ENCODE results near the gene TUBD1.
"Not testable (repeated sequence)": the region's sequence is repeated elsewhere in the genome, so short reads cannot be mapped to it uniquely, and the experiment has no call there.

TUBD1 gene

DNA sequence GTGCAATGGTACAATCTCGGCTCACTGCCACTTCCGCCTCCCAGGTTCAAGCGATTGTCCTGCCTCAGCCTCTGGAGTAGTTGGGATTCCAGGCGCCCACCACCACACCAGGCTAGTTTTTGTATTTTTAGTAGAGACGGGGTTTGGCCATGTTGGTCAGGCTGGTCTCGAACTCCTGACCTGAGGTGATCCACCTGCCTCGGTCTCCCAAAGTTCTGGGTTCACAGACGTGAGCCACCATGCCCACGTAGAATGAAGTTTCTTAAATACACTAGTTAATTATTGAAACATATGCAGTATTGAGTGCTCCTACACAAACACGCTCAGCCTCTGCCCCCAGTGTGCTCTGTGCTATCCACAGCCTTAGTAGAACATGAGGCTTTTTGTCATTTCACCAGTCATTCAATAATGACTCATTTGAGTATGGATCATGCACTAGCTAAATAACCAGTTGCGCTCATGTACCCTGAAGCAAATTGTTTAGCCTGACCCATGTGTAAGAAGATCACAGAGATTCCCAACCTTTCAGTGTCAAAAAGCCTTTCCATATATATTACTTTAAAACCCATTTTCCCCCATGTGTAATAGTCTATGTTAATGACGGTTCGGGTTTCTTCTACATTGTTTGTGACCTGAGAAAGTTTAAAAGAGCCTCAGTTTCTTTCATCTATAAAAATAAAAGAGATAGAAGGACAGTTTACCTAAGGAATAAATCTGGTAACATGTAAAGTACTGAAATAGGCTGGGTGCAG is 49.7 kb downstream of the TUBD1 start:
- DNase-seq, result peak; percentile 40

DNA sequence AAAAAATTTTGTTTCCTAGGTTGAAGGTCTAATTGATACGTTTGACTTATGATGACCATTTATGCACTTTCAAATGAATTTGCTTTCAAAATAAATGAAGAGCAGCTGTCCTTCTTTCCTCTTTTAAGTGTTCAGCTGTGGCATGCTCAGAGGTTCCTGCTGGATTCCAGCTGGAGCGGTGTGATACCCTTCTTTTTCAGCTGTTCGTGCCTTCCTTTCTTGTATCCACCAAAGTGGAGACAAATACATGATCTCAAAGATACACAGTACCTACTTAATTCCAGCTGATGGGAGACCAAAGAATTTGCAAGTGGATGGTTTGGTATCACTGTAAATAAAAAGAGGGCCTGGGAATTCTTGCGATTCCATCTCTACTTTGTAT is 50.9 kb downstream of the TUBD1 start:
- DNase-seq, result not testable (repeated sequence)

DNA sequence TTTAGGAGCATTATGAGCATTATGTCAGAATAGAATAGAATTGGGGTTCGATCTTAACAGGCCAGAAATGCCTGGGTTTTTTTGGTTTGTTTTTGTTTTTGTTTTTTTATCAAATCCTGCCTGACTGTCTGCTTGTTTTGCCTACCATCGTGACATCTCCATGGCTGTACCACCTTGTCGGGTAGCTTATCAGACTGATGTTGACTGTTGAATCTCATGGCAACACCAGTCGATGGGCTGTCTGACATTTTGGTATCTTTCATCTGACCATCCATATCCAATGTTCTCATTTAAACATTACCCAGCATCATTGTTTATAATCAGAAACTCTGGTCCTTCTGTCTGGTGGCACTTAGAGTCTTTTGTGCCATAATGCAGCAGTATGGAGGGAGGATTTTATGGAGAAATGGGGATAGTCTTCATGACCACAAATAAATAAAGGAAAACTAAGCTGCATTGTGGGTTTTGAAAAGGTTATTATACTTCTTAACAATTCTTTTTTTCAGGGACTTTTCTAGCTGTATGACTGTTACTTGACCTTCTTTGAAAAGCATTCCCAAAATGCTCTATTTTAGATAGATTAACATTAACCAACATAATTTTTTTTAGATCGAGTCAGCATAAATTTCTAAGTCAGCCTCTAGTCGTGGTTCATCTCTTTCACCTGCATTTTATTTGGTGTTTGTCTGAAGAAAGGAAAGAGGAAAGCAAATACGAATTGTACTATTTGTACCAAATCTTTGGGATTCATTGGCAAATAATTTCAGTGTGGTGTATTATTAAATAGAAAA is 51.5 kb downstream of the TUBD1 start:
- peak; percentile 28 for DNase-seq

DNA sequence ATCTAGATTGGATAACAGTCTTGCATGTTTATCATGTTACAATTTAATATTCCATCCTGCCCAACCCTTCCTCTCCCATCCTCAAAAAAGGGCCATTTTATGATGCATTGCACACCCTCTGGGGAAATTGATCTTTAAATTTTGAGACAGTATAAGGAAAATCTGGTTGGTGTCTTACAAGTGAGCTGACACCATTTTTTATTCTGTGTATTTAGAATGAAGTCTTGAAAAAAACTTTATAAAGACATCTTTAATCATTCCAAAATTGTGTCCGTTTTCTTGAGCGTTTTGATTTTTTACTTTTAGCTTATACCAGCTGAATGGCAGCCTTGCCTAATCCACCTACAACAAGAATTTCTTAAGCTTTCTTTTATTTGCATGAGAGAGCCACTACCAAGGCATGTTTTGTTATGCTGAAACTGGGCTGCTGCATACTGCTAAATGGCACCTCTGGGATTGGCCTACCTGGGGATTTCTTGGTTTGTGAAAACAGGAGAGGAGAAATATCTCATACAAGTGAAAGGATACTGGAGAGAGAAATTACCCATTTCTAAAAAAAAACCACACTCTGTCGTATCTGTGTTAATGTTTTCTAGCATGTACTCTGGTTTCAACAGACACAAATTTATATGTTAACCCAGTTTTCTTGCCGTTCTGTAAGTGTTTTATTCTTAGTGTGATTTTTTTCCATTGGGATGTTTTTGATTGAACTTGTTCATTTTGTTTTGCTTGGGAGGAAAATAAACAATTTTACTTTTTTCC is 52.2 kb downstream of the TUBD1 start:
- DNase-seq, result no peak

DNA sequence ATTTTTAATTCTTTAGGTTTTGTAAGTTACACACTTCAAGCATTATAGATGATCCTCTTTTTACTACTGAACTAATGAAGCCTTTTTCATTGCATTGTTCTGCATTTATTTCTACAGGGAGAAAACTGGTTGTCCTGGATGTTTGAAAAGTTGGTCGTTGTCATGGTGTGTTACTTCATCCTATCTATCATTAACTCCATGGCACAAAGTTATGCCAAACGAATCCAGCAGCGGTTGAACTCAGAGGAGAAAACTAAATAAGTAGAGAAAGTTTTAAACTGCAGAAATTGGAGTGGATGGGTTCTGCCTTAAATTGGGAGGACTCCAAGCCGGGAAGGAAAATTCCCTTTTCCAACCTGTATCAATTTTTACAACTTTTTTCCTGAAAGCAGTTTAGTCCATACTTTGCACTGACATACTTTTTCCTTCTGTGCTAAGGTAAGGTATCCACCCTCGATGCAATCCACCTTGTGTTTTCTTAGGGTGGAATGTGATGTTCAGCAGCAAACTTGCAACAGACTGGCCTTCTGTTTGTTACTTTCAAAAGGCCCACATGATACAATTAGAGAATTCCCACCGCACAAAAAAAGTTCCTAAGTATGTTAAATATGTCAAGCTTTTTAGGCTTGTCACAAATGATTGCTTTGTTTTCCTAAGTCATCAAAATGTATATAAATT is 53.0 kb downstream of the TUBD1 start:
- DNase-seq, result no peak

DNA sequence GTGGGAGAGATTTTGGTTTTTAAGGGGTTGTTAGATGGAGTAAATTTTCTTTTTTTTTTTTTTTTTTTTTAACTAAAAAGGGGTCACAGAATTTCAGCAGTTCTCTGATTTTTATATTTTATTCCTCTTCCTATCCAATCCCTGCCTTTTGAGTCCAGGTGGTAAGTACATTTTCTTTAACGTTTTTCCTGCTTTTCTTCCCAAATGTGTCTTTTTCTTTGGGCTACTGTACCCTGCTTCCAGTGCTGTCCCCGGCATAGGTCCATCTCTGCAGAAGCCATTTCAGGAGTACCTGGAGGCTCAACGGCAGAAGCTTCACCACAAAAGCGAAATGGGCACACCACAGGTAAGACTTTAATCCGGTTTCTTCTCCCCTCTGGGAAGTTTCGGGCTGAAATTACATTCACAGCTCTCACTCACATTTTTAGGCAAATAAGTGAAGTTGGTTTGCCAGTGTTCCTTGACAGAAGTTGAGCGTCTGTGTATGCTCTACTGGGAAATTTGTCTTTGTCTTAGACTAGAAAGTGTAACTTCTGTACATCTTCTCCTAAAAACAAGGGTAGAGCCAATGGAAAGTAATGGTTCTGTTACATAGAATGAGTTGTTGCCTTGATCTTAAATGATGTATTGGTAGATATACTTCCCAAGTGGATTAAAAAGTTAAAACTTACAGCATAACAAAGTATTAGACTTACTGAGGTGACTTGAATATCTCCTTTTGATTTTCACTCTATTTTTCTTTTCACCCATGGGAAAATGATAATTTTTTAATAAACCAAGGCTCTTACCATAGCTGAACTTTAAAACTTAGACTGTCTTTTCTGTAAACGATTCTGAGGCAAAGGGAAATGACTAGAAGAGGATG is 54.5 kb downstream of the TUBD1 start:
- DNase-seq, result peak; percentile 22

DNA sequence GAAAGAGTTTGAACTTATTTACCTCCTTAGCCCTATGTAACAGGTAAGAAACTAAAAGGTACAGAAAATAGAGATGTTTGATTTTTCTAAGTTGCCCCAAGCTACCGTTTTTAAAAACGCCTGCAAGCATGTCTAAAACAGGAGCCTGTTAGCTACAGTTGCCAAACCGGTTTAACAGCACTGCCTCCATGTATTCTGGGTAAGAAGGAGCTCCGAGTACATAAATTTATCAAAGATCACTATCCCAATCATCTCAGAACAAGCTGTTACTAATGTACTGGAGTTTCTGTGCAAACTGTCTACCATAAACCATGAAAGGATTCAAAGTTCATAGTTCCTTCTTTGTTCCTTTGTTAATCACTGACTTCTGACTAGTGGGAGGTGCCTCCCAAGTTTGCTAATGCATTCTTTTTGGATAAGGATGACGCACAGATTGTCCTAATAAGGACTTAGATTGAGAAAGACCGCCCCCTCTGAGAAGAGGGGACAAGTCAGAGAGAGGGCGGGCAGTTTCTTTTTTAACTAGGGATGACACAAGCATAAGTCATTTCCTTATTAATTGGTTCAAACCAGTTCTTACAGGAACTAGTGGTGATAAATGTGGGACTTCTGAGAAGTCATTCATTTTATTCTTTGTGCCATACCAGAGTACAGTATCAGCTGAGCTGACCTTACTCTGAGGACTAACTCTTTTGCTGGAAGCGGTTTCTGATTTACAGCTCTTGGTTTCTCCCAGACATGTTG is 55.3 kb downstream of the TUBD1 start:
- DNase-seq, result peak; percentile 84

DNA sequence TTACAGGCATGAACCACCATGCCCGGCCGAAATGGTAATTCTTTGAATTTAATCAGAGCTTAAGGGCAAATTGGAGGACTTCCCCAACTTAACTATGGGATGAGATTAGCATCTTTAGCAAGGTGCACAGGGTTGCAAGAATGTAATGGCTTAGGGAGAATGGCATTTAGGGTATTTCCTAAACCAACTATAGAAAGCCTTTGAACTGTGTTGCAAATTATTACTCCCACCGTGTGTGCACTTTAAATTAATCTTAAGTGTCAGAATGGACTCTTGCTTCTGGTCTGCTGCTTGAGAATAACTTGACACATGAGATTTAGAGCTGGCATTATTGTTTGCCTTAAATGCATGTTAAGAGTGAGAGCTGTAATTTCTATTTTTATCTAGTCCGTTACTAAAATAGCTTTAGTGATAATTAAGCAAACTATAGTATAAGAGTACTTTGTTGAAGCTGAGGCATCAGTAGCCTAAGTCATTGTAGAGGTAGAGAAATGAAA is 59.8 kb downstream of the TUBD1 start:
- no peak for DNase-seq

DNA sequence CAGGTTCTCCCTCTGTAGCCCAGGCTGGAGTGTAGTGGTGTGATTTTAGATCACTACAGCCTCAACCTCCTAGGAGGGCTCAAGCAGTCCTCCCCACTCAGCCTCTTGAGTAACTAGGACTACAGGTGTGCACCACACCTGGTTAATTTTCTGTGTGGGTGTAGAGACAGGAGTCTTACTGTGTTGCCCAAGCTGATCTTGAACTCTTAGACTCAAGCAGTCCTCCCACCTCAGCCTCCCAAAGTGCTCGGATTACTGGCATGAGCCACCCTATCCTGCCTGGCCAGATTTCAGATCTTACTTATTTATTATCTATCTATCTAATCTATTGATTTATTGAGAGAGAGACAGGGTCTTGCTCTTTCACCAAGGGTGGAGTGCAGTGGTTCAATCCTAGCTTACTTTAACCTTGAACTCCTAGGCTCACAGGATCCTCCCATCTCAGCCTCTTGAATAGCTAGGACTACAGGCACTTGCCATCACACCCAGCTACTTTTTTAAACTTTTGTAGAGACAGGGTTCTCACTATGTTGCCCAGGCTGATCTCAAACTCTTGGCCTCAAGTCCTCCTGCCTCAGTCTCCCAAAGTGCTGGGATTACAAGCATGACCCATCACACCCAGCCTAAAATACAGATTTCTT is 61.8 kb downstream of the TUBD1 start:
- no peak for DNase-seq

DNA sequence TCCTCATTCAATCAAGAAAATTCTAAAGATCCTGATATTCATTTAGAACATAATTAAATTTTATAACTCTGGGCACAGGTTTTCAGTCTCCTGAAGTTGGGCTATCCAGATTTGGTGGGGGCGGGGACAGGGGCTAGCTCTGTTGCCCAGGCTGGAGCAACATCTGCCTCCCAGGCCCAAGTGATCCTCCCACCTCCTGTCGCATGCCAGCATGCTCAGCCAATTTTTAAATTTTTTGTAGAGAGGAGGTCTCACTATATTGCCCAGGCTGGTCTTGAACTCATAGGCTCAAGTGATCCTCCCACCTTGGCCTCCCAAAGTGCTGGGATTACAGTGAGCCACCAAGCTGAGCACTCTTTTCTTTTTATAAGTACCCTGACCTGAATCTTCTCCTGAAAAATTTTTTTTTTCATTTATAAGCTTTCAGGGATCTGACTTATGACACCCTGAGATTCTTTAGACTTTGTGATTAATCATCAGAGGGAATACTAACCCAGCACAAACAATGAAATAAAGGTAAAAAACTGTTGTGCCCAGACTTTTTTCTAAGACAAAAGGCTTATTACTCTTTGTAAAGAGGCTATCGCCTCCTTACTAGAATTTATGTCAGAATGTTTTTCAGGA is 62.6 kb downstream of the TUBD1 start:
- no peak for DNase-seq

DNA sequence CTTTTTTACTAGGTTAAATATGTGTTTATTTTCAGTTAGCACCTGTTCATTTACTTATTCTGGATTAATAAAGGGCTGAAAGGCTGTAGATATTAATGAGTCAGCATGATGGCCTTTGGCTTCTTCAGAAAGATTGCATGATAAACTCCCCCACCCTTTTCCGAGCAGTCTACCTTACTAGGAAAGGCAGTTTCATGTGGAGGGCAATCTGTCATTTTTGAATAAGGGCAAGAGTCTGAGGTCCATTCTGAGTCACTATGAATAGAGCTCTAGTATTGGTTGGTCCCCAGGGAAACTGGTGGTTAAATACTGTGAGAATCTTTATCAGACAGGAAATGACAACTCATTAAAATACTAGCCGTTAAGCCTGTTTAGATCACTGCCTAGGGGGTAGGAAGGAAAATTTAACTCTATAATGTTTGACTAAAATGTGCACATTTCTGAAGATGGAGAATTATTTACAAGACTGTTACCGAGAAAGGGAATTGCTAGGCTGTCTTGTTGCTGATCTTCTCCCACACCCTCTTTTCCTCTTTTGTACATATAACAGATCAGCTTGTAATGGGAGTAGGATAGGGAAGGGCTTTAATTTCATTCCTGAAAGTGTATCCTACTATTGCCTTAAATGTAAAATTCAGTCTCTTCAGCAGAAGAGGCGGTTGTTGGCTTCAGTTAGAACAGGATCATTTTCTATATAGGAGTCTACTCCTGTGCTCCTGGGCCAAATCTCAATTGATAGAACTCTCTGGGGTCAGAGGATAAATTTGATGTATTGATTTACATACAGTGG is 63.3 kb downstream of the TUBD1 start:
- peak; percentile 38 for DNase-seq

DNA sequence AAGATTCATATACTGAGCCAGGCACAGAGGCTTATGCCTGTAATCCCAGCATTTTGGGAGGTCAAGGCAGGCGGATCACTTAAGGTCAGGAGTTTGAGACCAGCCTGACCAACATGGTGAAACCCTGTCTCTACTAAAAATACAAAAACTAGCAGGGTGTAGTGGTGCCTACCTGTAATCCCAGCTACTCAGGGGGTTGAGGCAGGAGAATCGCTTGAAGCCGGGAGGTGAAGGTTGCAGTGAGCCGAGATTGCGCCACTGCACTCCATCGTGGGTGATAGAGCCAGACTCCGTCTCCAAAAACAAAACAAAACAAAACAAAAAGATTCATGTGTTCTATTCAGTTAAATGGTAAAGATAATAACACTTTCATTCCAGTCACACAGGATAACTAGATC is 63.9 kb downstream of the TUBD1 start:
- peak; percentile 13 for DNase-seq

DNA sequence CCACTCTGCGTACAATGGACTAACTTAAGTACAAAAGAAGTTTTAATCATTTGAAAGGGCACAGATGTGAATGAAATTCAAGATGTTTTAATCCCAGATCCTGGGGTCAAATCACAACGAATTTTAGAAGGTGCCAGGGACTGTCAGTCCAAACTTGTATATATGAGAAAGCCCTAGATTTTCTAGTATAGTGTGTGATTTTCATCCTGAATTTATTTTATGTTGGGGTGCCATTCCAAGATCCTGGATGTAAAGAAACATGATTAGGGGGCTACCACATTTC is 64.3 kb downstream of the TUBD1 start:
- no peak for DNase-seq

DNA sequence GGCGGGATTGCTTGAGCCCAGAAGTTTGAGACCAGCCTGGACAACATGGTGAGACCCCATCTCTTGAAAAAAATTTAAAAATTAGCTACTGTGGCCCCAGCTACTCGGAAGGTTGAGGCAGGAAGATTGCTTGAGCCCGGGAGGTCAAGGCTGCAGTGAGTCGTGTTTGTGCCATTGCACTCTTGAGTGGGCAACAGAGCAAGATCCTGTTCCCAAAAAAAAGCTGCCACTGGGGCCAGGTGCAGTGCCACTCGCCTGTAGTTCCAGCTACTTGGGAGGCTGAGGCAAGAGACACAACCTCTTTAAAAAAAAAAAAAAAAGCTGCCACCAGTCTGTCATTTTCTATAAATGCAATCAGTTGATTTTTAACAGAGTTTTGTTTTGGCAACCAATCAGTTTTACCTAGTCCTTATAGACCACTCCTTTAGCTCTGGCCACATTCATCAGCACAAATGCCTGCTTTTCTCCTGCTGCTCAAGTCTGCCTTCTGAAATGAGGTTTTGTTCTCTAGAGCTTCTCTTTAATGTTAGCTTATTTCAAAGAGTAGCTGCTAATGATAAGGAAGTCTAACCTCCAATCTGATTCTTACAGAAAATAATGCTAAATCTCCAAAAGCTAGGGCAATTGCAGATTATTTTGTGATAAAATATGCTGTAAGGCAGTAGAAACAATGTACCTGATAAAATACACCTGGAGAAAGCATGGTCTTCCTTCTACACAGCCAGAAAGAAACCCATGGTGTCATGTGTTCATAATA is 64.8 kb downstream of the TUBD1 start:
- no peak for DNase-seq

DNA sequence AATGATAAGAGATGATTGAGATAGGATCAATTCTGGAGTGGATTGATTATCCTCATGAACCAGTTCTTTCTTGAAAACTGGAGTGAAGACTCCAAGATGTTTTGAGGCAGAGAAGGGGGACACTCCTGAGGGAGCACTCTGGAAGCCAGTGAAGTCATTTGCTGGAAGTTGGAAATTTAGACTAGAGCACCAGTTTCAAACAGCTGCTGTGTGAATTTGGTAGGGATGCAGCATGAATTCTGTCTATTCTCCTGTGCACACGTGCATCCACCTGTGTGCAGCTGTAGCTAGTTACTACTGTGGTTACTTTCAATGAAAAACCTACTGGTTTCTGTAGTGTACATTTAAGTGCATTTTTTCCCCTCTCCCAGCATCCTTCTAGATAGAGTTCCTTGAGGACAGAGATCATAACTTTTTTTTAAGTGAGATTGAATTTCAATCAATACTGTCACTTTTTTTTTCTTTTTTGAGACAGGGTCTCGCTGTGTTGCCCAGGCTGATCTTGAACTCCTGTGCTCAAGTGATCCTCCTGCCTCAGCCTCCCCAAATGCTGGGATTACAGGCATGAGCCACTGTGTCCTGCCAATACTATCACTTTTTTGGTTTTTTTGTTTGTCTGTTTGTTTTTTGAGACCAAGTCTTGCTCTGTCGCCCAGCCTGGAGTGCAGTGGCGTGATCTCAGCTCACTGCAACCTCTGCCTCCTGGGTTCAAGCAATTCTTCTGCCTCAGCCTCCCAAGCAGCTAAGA is 65.9 kb downstream of the TUBD1 start:
- no peak for DNase-seq

DNA sequence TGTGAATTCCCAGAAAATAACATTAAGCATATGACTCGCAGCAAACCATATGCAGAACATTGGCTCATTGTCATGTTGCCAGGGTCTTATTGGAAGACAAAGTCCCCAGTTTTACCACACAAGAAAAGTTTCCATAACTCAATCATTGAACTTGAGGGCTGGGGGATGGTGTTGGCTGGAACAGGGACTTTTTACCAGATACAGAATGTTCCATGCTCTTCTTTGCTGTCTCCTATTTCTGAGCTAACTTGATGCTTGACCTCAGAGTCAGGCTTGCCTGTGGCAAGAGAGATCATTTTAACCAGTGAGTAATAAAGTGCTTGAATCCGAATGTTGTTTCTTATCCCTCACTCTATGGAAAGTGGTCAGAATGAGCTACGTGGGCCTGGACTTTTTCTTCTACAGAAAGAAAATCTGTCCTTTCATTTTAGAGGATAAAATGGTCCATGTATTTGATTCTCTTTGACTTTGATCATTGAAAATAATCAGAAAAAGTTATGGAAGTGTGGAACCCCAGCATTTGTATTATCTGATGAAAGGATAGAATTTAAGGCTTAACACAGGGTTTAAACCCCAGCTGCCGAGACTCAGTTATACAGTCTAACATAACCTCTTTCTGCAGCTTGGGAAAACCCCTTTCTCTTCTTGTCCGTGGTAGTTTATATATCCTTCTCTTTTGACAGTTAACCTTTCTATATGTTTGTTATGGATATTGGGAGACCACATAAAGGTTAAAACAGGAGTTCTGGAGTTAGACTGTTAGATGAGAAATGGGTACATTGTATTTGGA is 67.0 kb downstream of the TUBD1 start:
- no peak for DNase-seq

DNA sequence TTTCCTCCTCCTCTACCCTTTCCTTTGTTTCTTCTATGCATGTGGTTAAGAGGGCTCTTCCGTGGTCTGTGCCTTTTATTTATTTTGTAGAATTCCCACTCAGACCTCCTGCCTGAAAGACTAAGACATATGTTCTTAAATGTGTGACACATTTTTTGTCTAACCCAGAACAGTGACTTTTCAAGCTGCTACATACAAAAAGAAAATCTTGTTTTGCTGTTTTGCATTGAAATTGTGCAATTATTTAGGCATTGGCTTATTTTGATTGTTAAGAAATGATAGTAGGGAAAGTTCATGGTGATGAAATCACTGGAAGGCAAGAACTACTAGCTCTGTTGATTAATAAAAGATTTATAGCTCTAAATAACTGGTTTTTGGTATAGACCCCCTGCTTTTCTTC is 76.8 kb downstream of the TUBD1 start:
- DNase-seq, result no peak

All from CD4-positive, alpha-beta T cell treated with Interferon gamma for 1 hour (primary cell).